ENCODE measurements around the gene PARVB. TPM values are rescaled to one million over a fixed set of nuclear protein-coding genes. Genes with fewer than 3 reads are reported as not detected.

PARVB gene
- total and polyA plus RNA-seq, 2 of the 8 experiments (the other 6 are each of a cell fraction or from before 2014, with no cell fraction given), result 14.5 to 18.6 TPM

DNA sequence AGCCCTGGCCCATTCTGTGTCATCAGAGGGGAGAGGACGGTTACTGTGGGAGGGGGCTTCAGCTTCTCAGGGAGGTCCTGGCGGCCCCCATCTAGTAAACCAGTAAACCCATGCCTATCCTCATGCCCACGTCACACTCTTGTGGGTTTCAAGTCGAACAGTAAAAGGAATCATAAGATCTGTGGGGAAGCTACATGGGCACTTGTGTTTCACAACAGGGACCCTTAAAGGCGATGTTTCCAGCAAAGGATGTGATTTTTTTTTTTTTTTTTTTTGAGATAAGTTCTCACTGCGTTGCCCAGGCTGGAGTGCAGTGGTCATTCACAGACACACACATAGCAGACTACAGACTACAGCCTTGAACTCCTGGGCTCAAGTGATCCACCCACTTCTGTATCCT lies 147.5 kb downstream of the PARVB start:
- CTCF ChIA-PET (ENCODE audit: partially characterized antibody), result interaction anchor here (0.6 to 1.7 kb wide), 4 partner anchors 8 to 83 kb away, joined by 3 to 8 read pairs (median 4); no protein-coding TSS in a partner anchor
- Histone ChIP-seq H4K20me1 (replicated peaks in 1 of 2; ENCODE audit: control insufficient read depth in 1 of 2, insufficient read depth in 2 of 2, low read length in 2 of 2) (no peaks in the 10 kb centered on the region), H3K23me2 (ENCODE audit: low read depth, low read length) (no peaks in the 10 kb centered on the region), H2AK5ac (ENCODE audit: low read depth, low read length) (peak overlapping the region; percentile 33; the same call in 1 of the 2 replicates), H3K79me1 (ENCODE audit: low read depth, low read length) (no peaks in the 10 kb centered on the region), H2AFZ (ENCODE audit: low read length) (no peak overlapping the region), H3K27ac (ENCODE audit: low read depth, low read length) (no peak overlapping the region), H3K4me1 (replicated peaks in 1 of 4; ENCODE audit: control insufficient read depth in 3 of 4, insufficient read depth in 4 of 4, low read length in 3 of 4) (peaks cover 6 to 20% (median 13%) of the 10 kb centered on the region in 4 experiments; a peak in 6 of 7 replicates), H2BK20ac (ENCODE audit: low read length) (no peak overlapping the region), H3K36me3 (ENCODE audit: control insufficient read depth in 2 of 4, insufficient read depth in 4 of 4, low read length in 3 of 4) (no peaks in the 10 kb centered on the region), H2BK120ac (replicated peaks; ENCODE audit: low read depth, low read length) (no peak overlapping the region), H3K4me2 (ENCODE audit: insufficient read depth in 1 of 2, low read depth in 2 of 2, low read length in 2 of 2) (no peak overlapping the region), H3K23ac (ENCODE audit: insufficient read length) (no peak overlapping the region), H3K9me3 (ENCODE audit: insufficient read depth in 2 of 2, low read depth in 1 of 2, low read length in 1 of 2) (no peaks in the 10 kb centered on the region), H2BK15ac (ENCODE audit: low read length) (no peak overlapping the region), H3K27me3 (replicated peaks in 1 of 4; ENCODE audit: control insufficient read depth in 3 of 4, extremely low read depth in 1 of 4, insufficient read depth in 3 of 4, low read length in 3 of 4) (no peaks in the 10 kb centered on the region; a peak in 1 of 7 replicates), H3K18ac (ENCODE audit: extremely low read depth, low read length) (no peak overlapping the region; the same call in 1 of the 2 replicates), H3K4me3 (ENCODE audit: extremely low read depth in 1 of 4, insufficient read depth in 2 of 4, low read depth in 3 of 4, low read length in 4 of 4) (no peak overlapping the region), H2BK12ac (ENCODE audit: low read depth, low read length) (no peak overlapping the region; the same call in 1 of the 2 replicates), H4K8ac (ENCODE audit: extremely low read depth, insufficient read depth, low read length) (no peak overlapping the region), H3K79me2 (ENCODE audit: control insufficient read depth in 1 of 2, insufficient read depth in 2 of 2, low read length in 2 of 2) (no peaks in the 10 kb centered on the region), H3K14ac (ENCODE audit: insufficient read length) (no peak overlapping the region), H3K4ac (replicated peaks; ENCODE audit: insufficient read length, low read depth, low read length) (no peak overlapping the region), H2BK5ac (ENCODE audit: low read depth, low read length) (no peak overlapping the region; the same call in 1 of the 2 replicates), H3K56ac (replicated peaks; ENCODE audit: insufficient read length, low read depth, low read length) (no peak overlapping the region), H4K5ac (ENCODE audit: insufficient read length, low read depth, low read length) (no peak overlapping the region), H4K91ac (replicated peaks; ENCODE audit: insufficient read length, low read length) (peak overlapping the region; percentile 58), H3K9ac (replicated peaks in 1 of 4; ENCODE audit: extremely low read depth in 1 of 4, low read depth in 3 of 4, low read length in 3 of 4) (no peak overlapping the region)
- no peak for DNase-seq (ENCODE audit: low read depth in 1 of 2, low spot score in 2 of 2)
- WGBS, 2 experiments (ENCODE audit: extremely low coverage in 1 of 2, insufficient coverage in 1 of 2, insufficient read length in 1 of 2, insufficient replicate concordance in 2 of 2, low coverage in 1 of 2, low lambda C conversion rate in 2 of 2, missing lambda C conversion rate in 1 of 2), result 93% methylated on average over 6 of the region's 6 CpGs; no CpG with 5 or more reads in 1 of the 2 experiments
- no peak for FAIRE-seq
- POLR2A ChIA-PET (ENCODE audit: partially characterized antibody), result interaction anchor here (1.2 kb wide), 1 partner anchor 10 kb away, joined by 3 read pairs; the partner anchor contains the start of gene PARVG
- no peak for TF ChIP-seq CBX8 (IDR thresholded peaks at IDR 0.05; ENCODE audit: borderline replicate concordance, low read depth, low read length)
- TF ChIP-seq BRCA1 (IDR thresholded peaks at IDR 0.05; ENCODE audit: low read depth, low read length), result no peak
- no peak for TF ChIP-seq USF2 (IDR thresholded peaks at IDR 0.05; ENCODE audit: low read length)
- TF ChIP-seq CEBPB (IDR thresholded peaks at IDR 0.05; ENCODE audit: low read depth, low read length), result no peak
- no peak for TF ChIP-seq NRF1 (IDR thresholded peaks at IDR 0.05; ENCODE audit: low read depth, low read length)
- TF ChIP-seq RAD21 (IDR thresholded peaks at IDR 0.05 in 1 of 2, conservative IDR thresholded peaks at IDR 0.05 in 1 of 2; ENCODE audit: low read depth in 2 of 2, low read length in 2 of 2), result no peak
- no peak for TF ChIP-seq RXRA (IDR thresholded peaks at IDR 0.05; ENCODE audit: insufficient read depth, low read depth, low read length)
- no peak for TF ChIP-seq GTF2F1 (IDR thresholded peaks at IDR 0.05; ENCODE audit: borderline replicate concordance, low read depth, low read length)
- no peak for TF ChIP-seq RNF2 (IDR thresholded peaks at IDR 0.05; ENCODE audit: borderline replicate concordance, low read depth, low read length, missing control alignments, poor library complexity, severe bottlenecking)
- TF ChIP-seq, protein P1, sequence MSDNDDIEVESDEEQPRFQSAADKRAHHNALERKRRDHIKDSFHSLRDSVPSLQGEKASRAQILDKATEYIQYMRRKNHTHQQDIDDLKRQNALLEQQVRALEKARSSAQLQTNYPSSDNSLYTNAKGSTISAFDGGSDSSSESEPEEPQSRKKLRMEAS (IDR thresholded peaks at IDR 0.05), result no peak
- TF ChIP-seq ASH2L (IDR thresholded peaks at IDR 0.05; ENCODE audit: low read length), result no peak
- TF ChIP-seq JUN (IDR thresholded peaks at IDR 0.05; ENCODE audit: low read depth, low read length), result no peak
